K562 (cell line): ENCODE data around the gene MEIS2. TPM values are rescaled to one million over a fixed set of nuclear protein-coding genes. Genes with fewer than 3 reads are reported as not detected.

ENCODE experiments used
- POLR2A ChIP-seq: fragments of 450-650 bp; conservative IDR thresholded peaks from 2 replicates; pipeline ENCODE4 v1.6.1; 2016
- RBM39 ChIP-seq: fragments of 200-400 bp; formaldehyde crosslinking; optimal IDR thresholded peaks from 2 replicates; pipeline ENCODE3; 2018; ENCODE audit warnings: low read depth, low read length
- VEZF1 ChIP-seq: fragments of 200-800 bp; sonication (Bioruptor generic); IDR thresholded peaks from 2 replicates; pipeline ENCODE4 v1.6.1; 2017; ENCODE audit warnings: missing genetic modification characterization, missing compliant biosample characterization
- ZBED1 ChIP-seq: IDR thresholded peaks from 2 replicates; pipeline ENCODE4 v1.6.1; 2014
- ZBTB17 ChIP-seq: fragments of 450-650 bp; formaldehyde crosslinking; IDR thresholded peaks from 2 replicates; pipeline ENCODE4 v1.4.0; 2020; ENCODE audit warnings: mild to moderate bottlenecking
- polyA plus RNA-seq, 8 experiments: library from polyadenylated mRNA; depleted of rRNA in 4 of 8; stranded (reverse) in 5 of 8; unstranded in 3 of 8; fragments of >200 nt; fragmentation: Nextera tagmentation in 2 of 8; fragmentation: Illumina TruSeq in 1 of 8; extraction: Ambion mirVana in 2 of 8; extraction: Trizol in 1 of 8; gene quantifications; 2 replicates each; pipeline versions ENCODE4 v1.2.1 to v1.2.3, GENCODE V29; 2011 to 2014; ENCODE audit warnings: inconsistent platforms in 1 of 8, missing spikeins in 1 of 8
- total RNA-seq, 7 experiments: library from RNA; depleted of rRNA in 6 of 7; stranded (reverse); fragments of >200 nt in 6 of 7; fragmentation: Illumina TruSeq in 2 of 7; extraction: Trizol in 2 of 7; gene quantifications; 2 replicates each; pipeline versions ENCODE4 v1.2.1 to v1.2.3, GENCODE V29; 2011 to 2021; ENCODE audit warnings: low replicate concordance in 1 of 7
- TF ChIP-seq, protein P1 (sequence below), 2 experiments: fragments of 450-650 bp; IDR thresholded peaks; 2 replicates each; pipeline ENCODE4 v1.6.1; 2016; ENCODE audit warnings: mild to moderate bottlenecking in 2 of 2, borderline replicate concordance in 1 of 2, low read depth in 1 of 2, moderate library complexity in 1 of 2
- TF ChIP-seq, protein P2 (sequence below): fragments of 450-650 bp; formaldehyde crosslinking; IDR thresholded peaks from 2 replicates; pipeline ENCODE4 v1.4.0; 2020; ENCODE audit warnings: mild to moderate bottlenecking, moderate library complexity

Gene MEIS2
- total and polyA plus RNA-seq, 9 of the 15 experiments (the other 6 are each of a cell fraction or from before 2014, with no cell fraction given), result 7.5 to 64.2 (median 22.3) TPM

DNA sequence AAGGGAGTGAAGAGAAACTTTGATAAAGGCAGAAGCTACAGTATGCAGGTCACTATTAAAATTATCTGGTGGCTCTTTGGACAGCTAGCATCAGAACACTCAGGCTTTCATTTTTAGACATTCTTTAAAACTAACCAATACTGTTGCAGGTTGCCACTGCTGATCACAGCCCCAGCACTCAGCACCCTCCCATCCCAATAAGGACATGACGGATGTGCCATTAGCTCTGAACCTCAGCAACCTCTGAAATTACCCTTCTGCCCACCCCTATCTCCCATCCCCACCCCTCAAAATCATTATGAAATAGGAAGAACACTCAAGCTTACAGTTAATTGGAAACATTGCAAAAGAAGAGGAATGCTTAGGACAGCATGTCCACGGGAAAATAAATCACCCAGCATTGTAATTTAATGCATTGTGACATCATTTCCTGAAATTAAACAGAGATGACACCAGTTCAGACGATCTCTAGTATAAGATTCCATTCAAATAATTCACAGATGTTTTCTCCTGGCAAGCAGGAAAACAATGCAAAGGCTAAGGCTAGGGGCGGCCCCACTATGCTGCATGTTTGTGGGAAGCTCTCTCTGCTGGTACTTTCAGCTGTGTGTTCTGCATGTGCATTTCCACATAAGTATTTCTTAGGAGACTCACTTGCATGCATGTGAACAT, 71.6 kb downstream of the MEIS2 start (continued):
- TF ChIP-seq, protein P1, sequence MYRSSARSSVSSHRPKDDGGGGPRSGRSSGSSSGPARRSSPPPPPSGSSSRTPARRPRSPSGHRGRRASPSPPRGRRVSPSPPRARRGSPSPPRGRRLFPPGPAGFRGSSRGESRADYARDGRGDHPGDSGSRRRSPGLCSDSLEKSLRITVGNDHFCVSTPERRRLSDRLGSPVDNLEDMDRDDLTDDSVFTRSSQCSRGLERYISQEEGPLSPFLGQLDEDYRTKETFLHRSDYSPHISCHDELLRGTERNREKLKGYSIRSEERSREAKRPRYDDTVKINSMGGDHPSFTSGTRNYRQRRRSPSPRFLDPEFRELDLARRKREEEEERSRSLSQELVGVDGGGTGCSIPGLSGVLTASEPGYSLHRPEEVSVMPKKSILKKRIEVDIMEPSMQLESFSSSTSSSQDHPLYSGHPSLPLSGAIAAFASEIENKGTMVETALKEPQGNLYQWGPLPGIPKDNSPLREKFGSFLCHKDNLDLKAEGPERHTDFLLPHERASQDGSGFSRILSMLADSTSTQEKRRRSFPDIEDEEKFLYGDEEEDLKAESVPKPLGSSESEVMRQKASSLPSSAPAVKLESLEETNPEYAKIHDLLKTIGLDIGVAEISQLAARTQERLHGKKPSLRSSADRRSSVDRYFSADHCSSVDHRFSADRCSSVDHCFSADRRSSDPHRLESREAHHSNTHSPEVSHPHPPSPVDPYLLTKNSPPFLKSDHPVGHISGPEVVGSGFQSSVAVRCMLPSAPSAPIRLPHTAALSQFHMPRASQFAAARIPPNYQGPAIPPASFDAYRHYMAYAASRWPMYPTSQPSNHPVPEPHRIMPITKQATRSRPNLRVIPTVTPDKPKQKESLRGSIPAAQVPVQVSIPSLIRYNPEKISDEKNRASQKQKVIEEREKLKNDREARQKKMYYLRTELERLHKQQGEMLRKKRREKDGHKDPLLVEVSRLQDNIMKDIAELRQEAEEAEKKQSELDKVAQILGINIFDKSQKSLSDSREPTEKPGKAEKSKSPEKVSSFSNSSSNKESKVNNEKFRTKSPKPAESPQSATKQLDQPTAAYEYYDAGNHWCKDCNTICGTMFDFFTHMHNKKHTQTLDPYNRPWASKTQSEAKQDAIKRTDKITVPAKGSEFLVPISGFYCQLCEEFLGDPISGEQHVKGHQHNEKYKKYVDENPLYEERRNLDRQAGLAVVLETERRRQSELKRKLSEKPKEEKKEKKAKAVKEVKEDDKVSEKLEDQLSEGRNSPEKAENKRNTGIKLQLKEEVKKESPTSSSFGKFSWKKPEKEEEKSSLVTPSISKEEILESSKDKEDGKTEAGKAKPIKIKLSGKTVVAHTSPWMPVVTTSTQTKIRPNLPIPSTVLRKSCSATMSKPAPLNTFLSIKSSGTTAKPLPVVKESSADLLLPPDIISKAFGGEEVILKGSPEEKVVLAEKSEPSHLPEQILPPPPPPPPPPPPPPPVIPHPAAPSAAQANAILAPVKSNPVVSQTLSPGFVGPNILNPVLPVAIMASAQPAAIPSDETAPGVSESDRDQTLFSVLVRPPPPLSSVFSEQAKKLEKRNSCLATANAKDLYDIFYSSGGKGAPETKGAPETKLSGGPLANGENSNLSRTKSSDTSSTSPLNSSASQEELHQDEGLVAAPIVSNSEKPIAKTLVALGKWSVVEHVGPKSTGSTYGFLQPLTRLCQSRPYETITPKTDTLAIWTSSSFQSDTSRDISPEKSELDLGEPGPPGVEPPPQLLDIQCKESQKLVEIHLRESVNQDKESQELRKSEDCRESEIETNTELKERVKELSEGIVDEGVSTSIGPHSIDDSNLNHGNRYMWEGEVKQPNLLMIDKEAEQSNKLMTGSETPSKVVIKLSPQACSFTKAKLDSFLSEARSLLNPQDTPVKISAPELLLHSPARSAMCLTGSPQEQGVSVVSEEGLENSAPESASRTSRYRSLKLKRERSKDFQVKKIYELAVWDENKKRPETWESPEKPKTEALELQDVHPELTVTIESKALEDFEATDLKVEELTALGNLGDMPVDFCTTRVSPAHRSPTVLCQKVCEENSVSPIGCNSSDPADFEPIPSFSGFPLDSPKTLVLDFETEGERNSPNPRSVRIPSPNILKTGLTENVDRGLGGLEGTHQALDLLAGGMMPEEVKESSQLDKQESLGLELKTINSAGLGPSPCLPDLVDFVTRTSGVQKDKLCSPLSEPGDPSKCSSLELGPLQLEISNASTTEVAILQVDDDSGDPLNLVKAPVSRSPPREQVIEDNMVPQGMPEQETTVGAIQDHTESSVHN (IDR thresholded peaks at IDR 0.05; ENCODE audit: borderline replicate concordance in 1 of 2, low read depth in 1 of 2), result no peak
- TF ChIP-seq RBM39 (no peak), ZBTB17 (no peak), POLR2A (no peak), ZBED1 (no peak), VEZF1 (CRISPR knock-in tag) (no peak)
- TF ChIP-seq, protein P2, sequence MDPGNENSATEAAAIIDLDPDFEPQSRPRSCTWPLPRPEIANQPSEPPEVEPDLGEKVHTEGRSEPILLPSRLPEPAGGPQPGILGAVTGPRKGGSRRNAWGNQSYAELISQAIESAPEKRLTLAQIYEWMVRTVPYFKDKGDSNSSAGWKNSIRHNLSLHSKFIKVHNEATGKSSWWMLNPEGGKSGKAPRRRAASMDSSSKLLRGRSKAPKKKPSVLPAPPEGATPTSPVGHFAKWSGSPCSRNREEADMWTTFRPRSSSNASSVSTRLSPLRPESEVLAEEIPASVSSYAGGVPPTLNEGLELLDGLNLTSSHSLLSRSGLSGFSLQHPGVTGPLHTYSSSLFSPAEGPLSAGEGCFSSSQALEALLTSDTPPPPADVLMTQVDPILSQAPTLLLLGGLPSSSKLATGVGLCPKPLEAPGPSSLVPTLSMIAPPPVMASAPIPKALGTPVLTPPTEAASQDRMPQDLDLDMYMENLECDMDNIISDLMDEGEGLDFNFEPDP, result no peak
